SK-N-SH treated with all-trans-retinoic acid at 6 μM for 48 hours (cell line): Measurements from ENCODE around the gene VPS41.

Experiments
- ATAC-seq: fragments of 200-7000 bp; cut with Tn5 transposase; 3 replicates; pipeline ENCODE4 v1.9.1; 2020; ENCODE audit warnings: mild to moderate bottlenecking, moderate library complexity
- ARNTL ChIP-seq: fragments of 450-650 bp; formaldehyde crosslinking; IDR thresholded peaks from 2 replicates; pipeline ENCODE4 v1.5.0; 2020; ENCODE audit warnings: low read depth, mild to moderate bottlenecking, moderate library complexity, borderline replicate concordance
- BACH2 ChIP-seq: fragments of 250-450 bp; sonication (Bioruptor Pico); IDR thresholded peaks from 2 replicates; pipeline ENCODE4 v1.9.0; 2021; ENCODE audit warnings: mild to moderate bottlenecking, borderline replicate concordance
- CREB5 ChIP-seq: fragments of 250-450 bp; sonication (Bioruptor Pico); IDR thresholded peaks from 2 replicates; pipeline ENCODE4 v1.5.1; 2020; ENCODE audit warnings: low read depth, mild to moderate bottlenecking, moderate library complexity
- CSDC2 ChIP-seq: fragments of 250-450 bp; sonication (Bioruptor Pico); IDR thresholded peaks from 2 replicates; pipeline ENCODE4 v1.5.0; 2020; ENCODE audit warnings: mild to moderate bottlenecking, moderate library complexity
- CSRNP3 ChIP-seq: fragments of 250-450 bp; sonication (Bioruptor Pico); IDR thresholded peaks from 2 replicates; pipeline ENCODE4 v1.5.1; 2021; ENCODE audit warnings: mild to moderate bottlenecking, moderate library complexity
- ESRRG ChIP-seq: fragments of 250-450 bp; sonication (Bioruptor Pico); IDR thresholded peaks from 2 replicates; pipeline ENCODE4 v1.6.1; 2021; ENCODE audit warnings: mild to moderate bottlenecking
- GLIS3 ChIP-seq: fragments of 250-450 bp; sonication (Bioruptor Pico); IDR thresholded peaks from 2 replicates; pipeline ENCODE4 v1.5.0; 2020; ENCODE audit warnings: mild to moderate bottlenecking, moderate library complexity
- ISL1 ChIP-seq: fragments of 250-450 bp; sonication (Bioruptor Pico); IDR thresholded peaks from 2 replicates; pipeline ENCODE4 v2.1.2; 2022; ENCODE audit warnings: mild to moderate bottlenecking, moderate library complexity
- OSR1 ChIP-seq: fragments of 250-450 bp; sonication (Bioruptor Pico); IDR thresholded peaks from 2 replicates; pipeline ENCODE4 v1.8.0; 2022; ENCODE audit warnings: moderate library complexity, mild to moderate bottlenecking, inconsistent platforms
- PATZ1 ChIP-seq: fragments of 250-450 bp; sonication (Bioruptor Pico); IDR thresholded peaks from 2 replicates; pipeline ENCODE4 v1.8.0; 2020; ENCODE audit warnings: mild to moderate bottlenecking, moderate library complexity, borderline replicate concordance
- PPARA ChIP-seq: fragments of 250-450 bp; sonication (Bioruptor Pico); IDR thresholded peaks from 2 replicates; pipeline ENCODE4 v1.5.0; 2020; ENCODE audit warnings: mild to moderate bottlenecking, borderline replicate concordance
- RARB ChIP-seq: fragments of 250-450 bp; sonication (Bioruptor Pico); IDR thresholded peaks from 2 replicates; pipeline ENCODE4 v1.8.0; 2021; ENCODE audit warnings: mild to moderate bottlenecking, moderate library complexity
- SNAI2 ChIP-seq: fragments of 250-450 bp; sonication (Bioruptor Pico); IDR thresholded peaks from 2 replicates; pipeline ENCODE4 v1.5.0; 2020; ENCODE audit warnings: mild to moderate bottlenecking, moderate library complexity
- TCF4 ChIP-seq: fragments of 250-450 bp; sonication (Bioruptor Pico); IDR thresholded peaks from 2 replicates; pipeline ENCODE4 v1.8.0; 2021; ENCODE audit warnings: mild to moderate bottlenecking, moderate library complexity, borderline replicate concordance
- TOX ChIP-seq: fragments of 250-450 bp; sonication (Bioruptor Pico); IDR thresholded peaks from 2 replicates; pipeline ENCODE4 v1.8.0; 2021; ENCODE audit warnings: mild to moderate bottlenecking, moderate library complexity, borderline replicate concordance
- TSHZ2 ChIP-seq: fragments of 250-450 bp; sonication (Bioruptor Pico); IDR thresholded peaks from 2 replicates; pipeline ENCODE4 v1.5.0; 2020; ENCODE audit warnings: mild to moderate bottlenecking, moderate library complexity
- ZC3H10 ChIP-seq: fragments of 250-450 bp; sonication (Bioruptor Pico); IDR thresholded peaks from 2 replicates; pipeline ENCODE4 v1.5.1; 2021; ENCODE audit warnings: mild to moderate bottlenecking, moderate library complexity
- ZFP30 ChIP-seq: fragments of 450-650 bp; formaldehyde crosslinking; IDR thresholded peaks from 2 replicates; pipeline ENCODE4 v1.5.0; 2022; ENCODE audit warnings: mild to moderate bottlenecking, moderate library complexity
- ZNF565 ChIP-seq: fragments of 450-650 bp; formaldehyde crosslinking; conservative IDR thresholded peaks from 2 replicates; pipeline ENCODE4 v1.5.0; 2020; ENCODE audit warnings: low read depth, mild to moderate bottlenecking, moderate library complexity
- ZNF70 ChIP-seq: fragments of 450-650 bp; formaldehyde crosslinking; IDR thresholded peaks from 2 replicates; pipeline ENCODE4 v1.5.0; 2020; ENCODE audit warnings: mild to moderate bottlenecking, moderate library complexity
- ZNF8 ChIP-seq: fragments of 450-650 bp; formaldehyde crosslinking; IDR thresholded peaks from 2 replicates; pipeline ENCODE4 v1.5.0; 2020; ENCODE audit warnings: mild to moderate bottlenecking, moderate library complexity

VPS41 gene

GRCh38 chr7:38881947-38882684, 26.9 kb downstream of the VPS41 start:
- TF ChIP-seq OSR1 (no peak), TCF4 (CRISPR knock-in tag) (no peak), TOX (CRISPR knock-in tag) (no peak), ZNF565 (CRISPR knock-in tag) (no peak), ZNF8 (CRISPR knock-in tag) (no peak), ESRRG (no peak), CSDC2 (CRISPR knock-in tag) (no peak), ZC3H10 (CRISPR knock-in tag) (no peak), PPARA (CRISPR knock-in tag) (no peak), CREB5 (CRISPR knock-in tag) (no peak)
- no peak for ATAC-seq

GRCh38 chr7:38881015-38881414, 28.0 kb downstream of the VPS41 start:
- TF ChIP-seq ARNTL (no peak), RARB (CRISPR knock-in tag) (no peak), BACH2 (no peak), ZFP30 (CRISPR knock-in tag) (no peak), SNAI2 (CRISPR knock-in tag) (no peak), ZNF8 (CRISPR knock-in tag) (no peak), ZNF70 (no peak), PATZ1 (CRISPR knock-in tag) (no peak), TSHZ2 (CRISPR knock-in tag) (no peak), OSR1 (no peak), ZNF565 (CRISPR knock-in tag) (no peak), CSRNP3 (CRISPR knock-in tag) (no peak), ESRRG (no peak), PPARA (CRISPR knock-in tag) (no peak), CSDC2 (CRISPR knock-in tag) (no peak)
- TF ChIP-seq, all 23 proteins: peak for 0
- no peak; the same call in 2 of the 3 replicates for ATAC-seq

- ATAC-seq: no peak
- TF ChIP-seq CSRNP3 (CRISPR knock-in tag) (no peak), PPARA (CRISPR knock-in tag) (no peak), ZNF565 (CRISPR knock-in tag) (no peak), OSR1 (no peak), TSHZ2 (CRISPR knock-in tag) (no peak), ISL1 (CRISPR knock-in tag) (no peak), RARB (CRISPR knock-in tag) (no peak), TCF4 (CRISPR knock-in tag) (no peak), ZNF8 (CRISPR knock-in tag) (no peak), ZFP30 (CRISPR knock-in tag) (no peak), TOX (CRISPR knock-in tag) (no peak), BACH2 (no peak), ZC3H10 (CRISPR knock-in tag) (no peak), ZNF70 (no peak), CSDC2 (CRISPR knock-in tag) (no peak), CREB5 (CRISPR knock-in tag) (no peak), GLIS3 (CRISPR knock-in tag) (no peak), ARNTL (no peak)
Measured at GRCh38 chr7:38880454-38880853, 28.5 kb downstream of the VPS41 start.
